Activated B cell treated with CpG ODN at 0.5 μM for 24 hours (primary cell): ENCODE data around the gene GATA3. TPM values are rescaled to one million over a fixed set of nuclear protein-coding genes. Genes with fewer than 3 reads are reported as not detected.

Source experiments
- ATAC-seq: fragments of 200-7000 bp; cut with Tn5 transposase; one replicate; pipeline ENCODE4 v1.10.0; 2021; ENCODE audit warnings: low read depth, mild to moderate bottlenecking, moderate library complexity
- CTCF ChIA-PET: fragments of 350-600 bp; sonication (Branson Sonifier 250); formaldehyde crosslinking; loops from one replicate; lab custom pipeline; 2021; ENCODE audit warnings: antibody characterized with exemption; lab: Charles Lee
- POLR2A ChIA-PET: fragments of 350-600 bp; sonication (Branson Sonifier 250); formaldehyde crosslinking; loops from one replicate; lab custom pipeline; 2021; ENCODE audit warnings: antibody characterized with exemption; lab: Charles Lee
- DNase-seq: peaks from one replicate; pipeline ENCODE4 v3.0.0; 2022
- H3K27ac Mint-ChIP-seq: one replicate; pipeline ENCODE4 v1.8.0; 2020; ENCODE audit warnings: mixed read lengths
- H3K27me3 Mint-ChIP-seq: one replicate; pipeline ENCODE4 v1.8.0; 2021; ENCODE audit warnings: mixed read lengths
- H3K36me3 Mint-ChIP-seq: one replicate; pipeline ENCODE4 v1.8.0; 2021; ENCODE audit warnings: low read depth, mixed read lengths
- H3K4me1 Mint-ChIP-seq: one replicate; pipeline ENCODE4 v1.8.0; 2021; ENCODE audit warnings: mixed read lengths
- H3K4me3 Mint-ChIP-seq: one replicate; pipeline ENCODE4 v1.8.0; 2020; ENCODE audit warnings: mild to moderate bottlenecking, mixed read lengths
- H3K9me3 Mint-ChIP-seq: one replicate; pipeline ENCODE4 v1.8.0; 2020; ENCODE audit warnings: mixed read lengths
- intact Hi-C: fragments of 100-400 bp; cut with micrococcal nuclease; formaldehyde crosslinking; loops from one replicate; pipeline ENCODE4 v1.15.1; 2024
- total RNA-seq: library from RNA; stranded (reverse); gene quantifications from 2 replicates; pipeline ENCODE4 v1.2.3, GENCODE V29; 2022
- TF ChIP-seq, protein P1 (sequence below): fragments of 200-600 bp; IDR thresholded peaks from one replicate; pipeline ENCODE4 v1.8.0; 2022; ENCODE audit warnings: antibody characterized with exemption, mild to moderate bottlenecking

GATA3 gene
- total RNA-seq, 1 donor from 2014 or later = 0.53 TPM

DNA sequence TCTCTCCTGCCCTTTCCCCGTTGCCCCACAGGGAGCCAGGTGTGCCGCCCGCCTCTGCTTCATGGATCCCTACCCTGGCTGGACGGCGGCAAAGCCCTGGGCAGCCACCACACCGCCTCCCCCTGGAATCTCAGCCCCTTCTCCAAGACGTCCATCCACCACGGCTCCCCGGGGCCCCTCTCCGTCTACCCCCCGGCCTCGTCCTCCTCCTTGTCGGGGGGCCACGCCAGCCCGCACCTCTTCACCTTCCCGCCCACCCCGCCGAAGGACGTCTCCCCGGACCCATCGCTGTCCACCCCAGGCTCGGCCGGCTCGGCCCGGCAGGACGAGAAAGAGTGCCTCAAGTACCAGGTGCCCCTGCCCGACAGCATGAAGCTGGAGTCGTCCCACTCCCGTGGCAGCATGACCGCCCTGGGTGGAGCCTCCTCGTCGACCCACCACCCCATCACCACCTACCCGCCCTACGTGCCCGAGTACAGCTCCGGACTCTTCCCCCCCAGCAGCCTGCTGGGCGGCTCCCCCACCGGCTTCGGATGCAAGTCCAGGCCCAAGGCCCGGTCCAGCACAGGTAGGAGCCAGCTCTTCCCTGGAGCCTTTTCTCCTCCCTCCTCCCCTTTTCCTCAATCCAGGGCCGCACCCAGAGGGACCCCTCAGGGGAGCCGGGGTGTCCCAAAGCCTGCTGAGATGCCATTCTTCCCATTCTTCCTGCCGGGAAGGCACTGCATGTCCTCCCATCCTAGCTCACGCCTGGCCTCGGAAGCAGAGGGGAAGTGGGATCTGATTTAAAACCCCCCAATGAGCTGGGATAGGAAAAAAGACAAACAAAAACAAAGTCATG lies 4.0 kb downstream of the GATA3 start:
- ChIA-PET CTCF (no interaction called here), POLR2A (no interaction called here)
- Mint-ChIP-seq H3K9me3 (no peaks in the 10 kb centered on the region), H3K4me3 (no peak overlapping the region), H3K36me3 (no peaks in the 10 kb centered on the region), H3K27me3 (peaks cover 58% of the 10 kb centered on the region), H3K4me1 (peaks cover 45% of the 10 kb centered on the region), H3K27ac (no peak overlapping the region)
- intact Hi-C loops = loop anchor here (10.0 kb wide), 4 partner anchors 184 to 1146 kb away; partner anchors contain the start of genes ATP5F1C, KIN and SFMBT2
- ATAC-seq = no peak
- DNase-seq = no peak
- TF ChIP-seq, protein P1, sequence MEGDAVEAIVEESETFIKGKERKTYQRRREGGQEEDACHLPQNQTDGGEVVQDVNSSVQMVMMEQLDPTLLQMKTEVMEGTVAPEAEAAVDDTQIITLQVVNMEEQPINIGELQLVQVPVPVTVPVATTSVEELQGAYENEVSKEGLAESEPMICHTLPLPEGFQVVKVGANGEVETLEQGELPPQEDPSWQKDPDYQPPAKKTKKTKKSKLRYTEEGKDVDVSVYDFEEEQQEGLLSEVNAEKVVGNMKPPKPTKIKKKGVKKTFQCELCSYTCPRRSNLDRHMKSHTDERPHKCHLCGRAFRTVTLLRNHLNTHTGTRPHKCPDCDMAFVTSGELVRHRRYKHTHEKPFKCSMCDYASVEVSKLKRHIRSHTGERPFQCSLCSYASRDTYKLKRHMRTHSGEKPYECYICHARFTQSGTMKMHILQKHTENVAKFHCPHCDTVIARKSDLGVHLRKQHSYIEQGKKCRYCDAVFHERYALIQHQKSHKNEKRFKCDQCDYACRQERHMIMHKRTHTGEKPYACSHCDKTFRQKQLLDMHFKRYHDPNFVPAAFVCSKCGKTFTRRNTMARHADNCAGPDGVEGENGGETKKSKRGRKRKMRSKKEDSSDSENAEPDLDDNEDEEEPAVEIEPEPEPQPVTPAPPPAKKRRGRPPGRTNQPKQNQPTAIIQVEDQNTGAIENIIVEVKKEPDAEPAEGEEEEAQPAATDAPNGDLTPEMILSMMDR = no peak

DNA sequence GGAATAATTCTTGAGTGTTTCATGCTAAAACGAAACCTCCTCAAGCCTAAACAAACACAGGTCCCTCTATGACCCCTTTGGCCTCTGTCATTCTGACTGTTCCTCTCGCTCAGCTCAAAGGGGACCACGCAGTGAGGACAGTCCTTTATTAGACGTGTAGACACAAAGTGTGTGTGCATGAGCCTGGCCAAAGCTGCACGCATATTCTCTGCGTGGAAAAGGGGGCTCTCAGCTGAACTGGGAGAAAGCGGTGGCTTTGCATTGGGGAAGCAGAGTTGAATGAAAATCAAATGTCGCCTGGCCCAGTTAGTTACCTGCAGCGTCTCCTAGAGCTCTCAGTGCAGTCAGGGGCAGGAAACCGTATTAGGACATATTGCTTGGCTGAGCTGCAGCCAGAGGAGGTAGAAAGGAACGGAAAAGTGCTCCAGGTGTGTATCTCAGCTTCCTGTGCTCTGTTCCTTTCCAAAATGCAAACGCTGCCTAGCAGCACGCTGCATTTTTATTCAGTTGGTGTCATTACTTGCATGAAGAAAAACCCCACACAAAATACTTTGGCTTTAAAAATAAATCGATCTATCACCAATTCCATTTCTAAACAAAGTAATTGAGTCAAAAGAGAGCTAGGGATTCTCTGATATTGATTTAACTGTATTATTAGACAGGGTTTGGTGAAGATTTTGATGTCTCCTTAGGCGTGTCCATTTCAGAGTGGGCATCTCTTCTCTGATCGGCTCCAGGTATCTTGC lies 4.9 kb downstream of the GATA3 start:
- no peak for DNase-seq
- Mint-ChIP-seq H3K9me3 (no peaks in the 10 kb centered on the region), H3K4me3 (peak overlapping the region; percentile 77), H3K27ac (no peak overlapping the region), H3K36me3 (no peaks in the 10 kb centered on the region), H3K27me3 (peaks cover 59% of the 10 kb centered on the region), H3K4me1 (peaks cover 38% of the 10 kb centered on the region)
- CTCF ChIA-PET = no interaction called here
- TF ChIP-seq, protein P1 = no peak
- intact Hi-C loops = loop anchor here (10.0 kb wide), 4 partner anchors 185 to 1145 kb away; partner anchors contain the start of genes ATP5F1C, KIN and SFMBT2
- no peak for ATAC-seq
- POLR2A ChIA-PET = no interaction called here

DNA sequence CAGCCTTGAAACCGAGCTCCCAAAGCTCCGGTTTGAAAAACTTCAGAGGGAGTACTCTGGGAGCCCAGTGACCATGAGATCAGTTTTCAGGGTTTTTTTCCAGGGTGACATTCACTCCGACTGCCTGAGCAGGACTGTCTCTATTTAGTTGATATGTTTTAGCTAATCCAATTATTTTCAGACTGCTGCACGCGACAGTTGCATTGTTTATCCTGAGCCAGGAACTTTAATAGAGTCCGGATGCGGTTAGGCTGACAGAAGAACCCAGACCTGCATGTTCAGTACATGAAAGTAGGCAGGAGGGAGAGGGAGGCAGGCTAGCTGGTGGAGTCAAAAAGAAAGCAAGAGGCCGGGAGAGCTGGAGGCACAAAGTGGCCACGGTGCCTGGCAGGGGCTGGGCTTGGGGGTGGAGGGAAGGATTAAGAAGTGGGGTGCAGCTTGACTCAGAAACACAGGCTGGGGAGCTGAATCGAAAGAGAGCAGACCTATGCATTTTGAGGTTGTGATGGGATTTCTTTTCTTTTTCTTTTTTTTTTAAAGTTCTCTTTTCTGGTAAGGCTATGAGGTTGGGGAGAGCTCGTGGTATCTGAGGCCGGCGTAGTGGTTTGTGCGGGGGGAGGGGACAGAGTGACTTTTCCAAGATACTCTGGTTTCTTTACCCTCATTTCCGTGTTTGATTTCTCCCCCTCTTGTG lies 5.7 kb downstream of the GATA3 start:
- ChIA-PET CTCF (no interaction called here), POLR2A (no interaction called here)

DNA sequence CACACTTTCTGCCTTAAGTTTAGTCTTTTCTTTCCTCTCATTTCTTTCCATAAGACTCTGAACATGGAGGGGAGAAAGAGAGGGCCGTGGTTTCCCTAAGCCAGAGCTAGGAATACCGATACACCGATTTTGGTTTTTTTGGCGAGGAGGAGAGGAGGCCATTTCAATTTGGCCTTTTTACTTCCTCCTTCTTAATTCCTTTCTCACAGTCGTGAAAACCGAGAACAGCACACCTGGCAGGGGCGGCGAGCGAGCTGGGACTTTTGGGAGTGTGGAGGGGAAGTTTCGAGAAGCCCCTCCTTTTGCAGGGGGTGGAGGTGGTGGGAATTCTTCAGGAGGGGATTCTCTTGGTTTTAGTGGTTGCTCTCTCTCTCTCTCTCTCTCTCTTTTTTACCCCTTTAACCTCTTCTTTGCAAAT lies 6.2 kb downstream of the GATA3 start:
- CTCF ChIA-PET = no interaction called here
- ATAC-seq (no peak), DNase-seq (no peak)
- Mint-ChIP-seq H3K27me3 (peaks cover 57% of the 10 kb centered on the region), H3K36me3 (no peaks in the 10 kb centered on the region), H3K9me3 (no peaks in the 10 kb centered on the region), H3K4me3 (peak overlapping the region; percentile 77), H3K4me1 (peaks cover 32% of the 10 kb centered on the region), H3K27ac (peak overlapping the region; percentile 70)
- POLR2A ChIA-PET = no interaction called here
- intact Hi-C loops = no loop called here
- TF ChIP-seq, protein P1 = no peak

More for the DNA sequence above, 5.7 kb downstream of the GATA3 start:
- TF ChIP-seq, protein P1 = no peak
- no peaks in the 10 kb centered on the region for H3K36me3 Mint-ChIP-seq
- peaks cover 36% of the 10 kb centered on the region for H3K4me1 Mint-ChIP-seq
- DNase-seq (no peak), ATAC-seq (no peak)
- no peaks in the 10 kb centered on the region for H3K9me3 Mint-ChIP-seq
- peak overlapping the region; percentile 77 for H3K4me3 Mint-ChIP-seq
- peaks cover 59% of the 10 kb centered on the region for H3K27me3 Mint-ChIP-seq
- intact Hi-C loops = no loop called here
- H3K27ac Mint-ChIP-seq = peak overlapping the region; percentile 70
